ENCODE measurements around the gene ARHGEF28. TPM values are rescaled to one million over a fixed set of nuclear protein-coding genes. Genes with fewer than 3 reads are reported as not detected.
A peak's percentile ranks its signal among the peaks of the same experiment; 100 is the strongest.

The ARHGEF28 gene
- total RNA-seq, 1 experiment from 2014 or later, result 0.57 TPM

GRCh38 chr5:73945505-73945904 lies 319.5 kb downstream of the ARHGEF28 start:
- H3K4me2 ChIP-seq (ENCODE audit: insufficient read depth, insufficient read length, low read length), result no peak overlapping the region
- H3K27ac ChIP-seq (ENCODE audit: insufficient read length, low read depth, low read length), result no peak overlapping the region
- no peaks in the 10 kb centered on the region for H3K79me2 ChIP-seq (ENCODE audit: insufficient read depth, low read length)
- H4K5ac ChIP-seq (ENCODE audit: insufficient read length, low read depth, low read length), result no peak overlapping the region
- no peak overlapping the region for H2BK5ac ChIP-seq (ENCODE audit: insufficient read length, low read length)
- H3K4ac ChIP-seq (ENCODE audit: low read depth, low read length), result no peak overlapping the region
- no CpG with 5 or more reads among the region's 7 CpGs for WGBS (ENCODE audit: extremely low coverage, insufficient read length, low lambda C conversion rate)
- no peak overlapping the region for H2BK120ac ChIP-seq (ENCODE audit: low read depth, low read length, poor library complexity, severe bottlenecking)
- peaks cover 4 to 6% of the 10 kb centered on the region in 2 experiments; a peak in 3 of 4 replicates for H3K4me1 Mint-ChIP-seq
- no peaks in the 10 kb centered on the region for H3K27me3 ChIP-seq (ENCODE audit: insufficient read depth, low read length)
- no peak for DNase-seq
- no peak overlapping the region for H3K14ac ChIP-seq (ENCODE audit: insufficient read depth, low read length)
- H3K4me3 Mint-ChIP-seq, result no peak overlapping the region
- no peaks in the 10 kb centered on the region for H4K20me1 ChIP-seq (ENCODE audit: control insufficient read depth, insufficient read depth, insufficient read length)
- H3K23ac ChIP-seq (ENCODE audit: insufficient read length, low read depth, low read length), result no peak overlapping the region
- no peak overlapping the region for H2AFZ ChIP-seq (ENCODE audit: low read length)
- H3K9me3 Mint-ChIP-seq, result peaks cover 4 to 5% of the 10 kb centered on the region in 2 experiments; a peak in 3 of 5 replicates
- H3K36me3 Mint-ChIP-seq (ENCODE audit: insufficient read depth in 1 of 3, low read depth in 3 of 3), result peaks cover 0 to 4% (median 0%) of the 10 kb centered on the region in 3 experiments; a peak in 1 of 7 replicates
- H3K27ac Mint-ChIP-seq, result no peak overlapping the region
- no peak overlapping the region for H4K91ac ChIP-seq (ENCODE audit: insufficient read length, low read depth, low read length)
- no peaks in the 10 kb centered on the region for H3K23me2 ChIP-seq (ENCODE audit: insufficient read length, low read depth, low read length, poor library complexity, severe bottlenecking)
- H3K18ac ChIP-seq (ENCODE audit: insufficient read length, low read depth, low read length), result no peak overlapping the region
- no peak overlapping the region for H3T11ph ChIP-seq (ENCODE audit: low read length)
- TF ChIP-seq CTCF (conservative IDR thresholded peaks at IDR 0.05), result peak; percentile 69
- H2BK12ac ChIP-seq (ENCODE audit: insufficient read length, low read depth, low read length), result no peak overlapping the region
- H2AK5ac ChIP-seq (ENCODE audit: insufficient read length, low read length), result no peak overlapping the region
- no peaks in the 10 kb centered on the region for H3K4me1 ChIP-seq (ENCODE audit: insufficient read depth, low read length)
- H3K9me3 ChIP-seq (ENCODE audit: control insufficient read depth, low read depth, low read length), result no peaks in the 10 kb centered on the region
- no peak overlapping the region for H2BK20ac ChIP-seq (ENCODE audit: low read depth, low read length, poor library complexity, severe bottlenecking)
- no peak overlapping the region for H2BK15ac ChIP-seq (ENCODE audit: low read depth, low read length)
- H4K8ac ChIP-seq (replicated peaks; ENCODE audit: insufficient read length, low read depth, low read length), result no peak overlapping the region
- no peak overlapping the region for H3K9ac ChIP-seq (ENCODE audit: extremely low read depth, insufficient read length, low read length)
- H3K27me3 Mint-ChIP-seq (ENCODE audit: low read depth), result peaks cover 5% of the 10 kb centered on the region
- no peak overlapping the region for H3K56ac ChIP-seq (ENCODE audit: insufficient read length, low read depth, low read length)
- H3K79me1 ChIP-seq (ENCODE audit: insufficient read depth, low read depth, low read length, poor library complexity, severe bottlenecking), result no peaks in the 10 kb centered on the region
